ENCODE data around the gene UBE2E1. TPM values are rescaled to one million over a fixed set of nuclear protein-coding genes. Genes with fewer than 3 reads are reported as not detected.
"Not testable (repeated sequence)": the region's sequence is repeated elsewhere in the genome, so short reads cannot be mapped to it uniquely, and the experiment has no call there.

The UBE2E1 gene
- total and polyA plus RNA-seq, 2 donors: 89.1 to 95.2 TPM

DNA sequence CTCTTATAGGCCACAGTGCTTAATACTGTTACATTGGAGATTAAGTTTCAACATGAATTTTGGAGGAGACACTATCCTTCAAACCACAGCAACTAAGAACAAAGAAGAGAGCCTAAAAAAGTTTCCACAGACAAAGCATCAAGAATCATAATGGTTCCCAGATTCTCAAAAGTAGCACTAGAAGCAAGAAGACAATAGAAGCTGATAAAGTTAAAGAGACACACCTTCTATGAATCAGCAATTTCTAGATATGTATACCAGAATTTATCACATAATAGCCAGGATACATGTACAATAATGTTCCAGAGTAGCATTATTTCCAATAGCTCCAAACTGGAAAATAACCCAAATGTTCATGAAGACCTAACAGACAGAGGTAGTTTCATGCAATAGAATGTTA, 98.8 kb downstream of the UBE2E1 start:
- Histone ChIP-seq H3K9me3 (ENCODE audit: control insufficient read depth in 2 of 2, insufficient read depth in 1 of 2, low read length in 1 of 2) (no peaks in the 10 kb centered on the region), H3K27me3 (ENCODE audit: control insufficient read depth in 2 of 2, insufficient read depth in 1 of 2, low read length in 1 of 2) (no peaks in the 10 kb centered on the region), H3K4me3 (ENCODE audit: low read length in 2 of 2) (no peak overlapping the region), H3K36me3 (ENCODE audit: control insufficient read depth in 2 of 2, insufficient read depth in 2 of 2, low read length in 1 of 2) (peaks cover 0 to 2% of the 10 kb centered on the region in 2 donors), H3K4me1 (ENCODE audit: control insufficient read depth in 2 of 2, insufficient read depth in 2 of 2, low read length in 2 of 2) (no peaks in the 10 kb centered on the region), H3K27ac (ENCODE audit: low read depth in 1 of 2, low read length in 1 of 2) (no peak overlapping the region)
- no peak for DNase-seq (ENCODE audit: low read depth in 6 of 9, low spot score in 9 of 9)

DNA sequence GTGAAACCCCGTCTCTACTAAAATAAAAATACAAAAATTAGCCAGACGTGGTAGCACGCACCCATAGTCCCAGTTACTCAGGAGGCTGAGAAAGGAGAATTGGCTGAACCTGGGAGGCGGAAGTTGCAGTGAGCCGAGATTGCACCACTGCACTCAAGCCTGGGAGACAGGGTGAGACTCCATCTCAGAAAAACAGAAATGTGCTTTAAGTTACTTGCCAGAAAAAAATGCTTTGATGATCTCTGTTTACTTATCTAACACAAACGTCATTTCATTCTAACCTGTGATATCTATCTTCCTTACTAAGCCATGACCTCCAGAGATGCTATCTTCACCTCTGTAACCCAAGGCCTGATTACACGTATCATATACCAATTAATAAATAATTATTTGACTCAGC, 103.6 kb downstream of the UBE2E1 start:
- H3K36me3 ChIP-seq (ENCODE audit: control insufficient read depth in 2 of 2, insufficient read depth in 2 of 2, low read length in 1 of 2): peaks cover 0 to 7% of the 10 kb centered on the region in 2 donors
- peaks cover 0 to 3% of the 10 kb centered on the region in 2 donors for H3K27me3 ChIP-seq (ENCODE audit: control insufficient read depth in 2 of 2, insufficient read depth in 1 of 2, low read length in 1 of 2)
- H3K9me3 ChIP-seq (ENCODE audit: control insufficient read depth in 2 of 2, insufficient read depth in 1 of 2, low read length in 1 of 2): no peaks in the 10 kb centered on the region
- no peaks in the 10 kb centered on the region for H3K4me1 ChIP-seq (ENCODE audit: control insufficient read depth in 2 of 2, insufficient read depth in 2 of 2, low read length in 2 of 2)
- H3K27ac ChIP-seq (ENCODE audit: low read depth in 1 of 2, low read length in 1 of 2): no peak overlapping the region
- WGBS: 94% methylated on average over 7 of the region's 7 CpGs
- H3K4me3 ChIP-seq (ENCODE audit: low read length in 2 of 2): no peak overlapping the region
- DNase-seq (ENCODE audit: low read depth in 6 of 9, low spot score in 9 of 9): no peak

DNA sequence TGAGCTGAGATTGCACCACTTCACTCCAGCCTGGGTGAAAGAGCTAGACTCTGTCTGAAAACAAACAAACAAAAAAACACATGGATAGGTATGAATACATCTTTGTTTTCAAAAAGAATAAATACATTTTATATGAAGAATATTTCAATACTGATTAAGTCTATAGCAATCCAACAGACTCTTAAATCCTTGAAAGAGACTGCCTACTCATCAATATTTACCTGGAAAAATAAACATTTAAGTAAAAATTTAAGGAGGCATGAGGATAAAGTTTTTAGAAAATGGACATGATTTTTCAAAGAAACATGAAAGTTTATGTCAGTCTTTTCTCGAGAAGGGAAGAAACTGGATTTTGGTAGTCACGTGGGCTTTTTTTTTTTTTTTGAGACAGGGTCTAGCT, 105.6 kb downstream of the UBE2E1 start:
- no peak overlapping the region for H3K4me3 ChIP-seq (ENCODE audit: low read length in 2 of 2)
- no peaks in the 10 kb centered on the region for H3K9me3 ChIP-seq (ENCODE audit: control insufficient read depth in 2 of 2, insufficient read depth in 1 of 2, low read length in 1 of 2)
- no peak for DNase-seq (ENCODE audit: low read depth in 6 of 9, low spot score in 9 of 9)
- peaks cover 0 to 8% of the 10 kb centered on the region in 2 donors for H3K4me1 ChIP-seq (ENCODE audit: control insufficient read depth in 2 of 2, insufficient read depth in 2 of 2, low read length in 2 of 2)
- peaks cover 0 to 7% of the 10 kb centered on the region in 2 donors for H3K36me3 ChIP-seq (ENCODE audit: control insufficient read depth in 2 of 2, insufficient read depth in 2 of 2, low read length in 1 of 2)
- H3K27me3 ChIP-seq (ENCODE audit: control insufficient read depth in 2 of 2, insufficient read depth in 1 of 2, low read length in 1 of 2): peaks cover 14 to 18% of the 10 kb centered on the region in 2 donors
- WGBS: 94% methylated on average over 2 of the region's 2 CpGs
- H3K27ac ChIP-seq (ENCODE audit: low read depth in 1 of 2, low read length in 1 of 2): no peak overlapping the region

DNA sequence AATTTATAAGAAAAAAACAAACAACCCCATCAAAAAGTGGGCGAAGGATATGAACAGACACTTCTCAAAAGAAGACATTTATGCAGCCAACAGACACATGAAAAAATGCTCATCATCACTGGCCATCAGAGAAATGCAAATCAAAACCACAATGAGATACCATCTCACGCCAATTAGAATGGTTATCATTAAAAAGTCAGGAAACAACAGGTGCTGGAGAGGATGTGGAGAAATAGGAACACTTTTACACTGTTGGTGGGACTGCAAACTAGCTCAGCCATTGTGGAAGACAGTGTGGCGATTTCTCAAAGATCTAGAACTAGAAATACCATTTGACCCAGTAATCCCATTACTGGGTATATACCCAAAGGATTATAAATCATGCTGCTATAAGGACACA, 106.6 kb downstream of the UBE2E1 start:
- H3K27me3 ChIP-seq (ENCODE audit: control insufficient read depth in 2 of 2, insufficient read depth in 1 of 2, low read length in 1 of 2): peaks cover 18 to 20% of the 10 kb centered on the region in 2 donors
- DNase-seq (ENCODE audit: low read depth in 6 of 9, low spot score in 9 of 9); H3K9me3 ChIP-seq (ENCODE audit: control insufficient read depth in 2 of 2, insufficient read depth in 1 of 2, low read length in 1 of 2); H3K27ac ChIP-seq (ENCODE audit: low read depth in 1 of 2, low read length in 1 of 2); H3K36me3 ChIP-seq (ENCODE audit: control insufficient read depth in 2 of 2, insufficient read depth in 2 of 2, low read length in 1 of 2); H3K4me1 ChIP-seq (ENCODE audit: control insufficient read depth in 2 of 2, insufficient read depth in 2 of 2, low read length in 2 of 2); H3K4me3 ChIP-seq (ENCODE audit: low read length in 2 of 2): not testable (repeated sequence)
- 95% methylated on average over 3 of the region's 3 CpGs for WGBS

DNA sequence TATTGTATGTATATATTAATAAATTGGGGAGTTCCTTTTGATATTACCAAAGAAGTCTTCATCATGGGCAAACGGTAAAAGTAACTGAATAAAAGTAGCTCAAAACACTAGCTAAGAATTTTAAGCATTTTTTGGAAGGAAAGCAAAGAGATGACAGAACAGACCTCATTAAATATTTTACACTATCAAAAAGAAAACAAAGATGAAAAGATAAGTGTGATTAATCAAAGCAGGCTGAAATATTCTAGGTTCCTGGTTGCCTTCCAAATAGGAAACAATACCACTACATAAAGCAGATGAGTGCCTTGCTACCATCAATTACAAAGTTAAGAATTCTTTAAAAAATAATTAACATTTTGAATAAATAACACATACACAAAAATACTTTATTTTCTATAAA, 107.4 kb downstream of the UBE2E1 start:
- Histone ChIP-seq H3K27ac (ENCODE audit: low read depth in 1 of 2, low read length in 1 of 2) (no peak overlapping the region), H3K4me3 (ENCODE audit: low read length in 2 of 2) (no peak overlapping the region), H3K36me3 (ENCODE audit: control insufficient read depth in 2 of 2, insufficient read depth in 2 of 2, low read length in 1 of 2) (peaks cover under 1 to 10% of the 10 kb centered on the region in 2 donors), H3K27me3 (ENCODE audit: control insufficient read depth in 2 of 2, insufficient read depth in 1 of 2, low read length in 1 of 2) (peaks cover 18 to 20% of the 10 kb centered on the region in 2 donors), H3K4me1 (ENCODE audit: control insufficient read depth in 2 of 2, insufficient read depth in 2 of 2, low read length in 2 of 2) (peaks cover 0 to 9% of the 10 kb centered on the region in 2 donors), H3K9me3 (ENCODE audit: control insufficient read depth in 2 of 2, insufficient read depth in 1 of 2, low read length in 1 of 2) (peaks cover 0 to 3% of the 10 kb centered on the region in 2 donors)
- WGBS: 96% methylated on average over 1 of the region's 1 CpG
- no peak for DNase-seq (ENCODE audit: low read depth in 6 of 9, low spot score in 9 of 9)

DNA sequence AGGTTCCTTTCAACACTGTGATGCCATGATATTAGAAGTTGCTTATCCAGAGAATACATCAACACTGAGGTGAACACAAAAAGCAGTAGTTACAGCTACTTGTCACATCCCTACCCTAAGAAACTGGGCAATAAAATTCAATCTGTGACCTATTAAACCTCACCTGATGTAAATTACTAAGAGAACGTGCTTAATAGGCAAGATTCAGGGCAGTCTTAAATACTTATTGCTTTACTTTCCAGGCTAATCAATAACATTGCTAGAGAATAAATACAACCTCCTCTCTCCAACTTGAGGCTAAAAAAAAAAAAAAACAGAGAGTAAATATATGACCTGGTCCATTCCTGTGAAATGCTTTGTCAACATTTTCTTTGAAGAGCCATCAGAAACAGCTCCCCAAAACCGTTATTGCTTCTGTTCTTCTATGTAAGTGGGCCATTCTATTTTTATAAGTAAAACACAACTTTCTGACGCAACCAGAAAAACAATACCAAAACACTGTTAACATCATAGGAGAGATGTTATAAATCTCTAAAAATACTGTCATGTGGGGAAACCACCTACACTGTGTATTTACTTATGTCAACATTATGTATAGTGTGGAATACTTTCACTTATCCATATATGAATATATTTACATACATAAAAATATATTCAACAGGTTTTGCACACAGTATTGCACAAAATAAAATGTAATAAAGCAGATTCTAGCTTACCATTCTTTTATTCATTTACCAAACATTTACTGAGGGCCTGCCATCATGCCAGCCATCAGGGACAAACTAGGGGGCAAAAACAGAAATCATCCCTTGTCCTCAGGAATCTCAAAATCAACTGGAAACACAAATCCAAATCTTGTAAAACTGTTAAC, 108.4 kb downstream of the UBE2E1 start:
- peaks cover 7 to 19% of the 10 kb centered on the region in 2 donors for H3K36me3 ChIP-seq (ENCODE audit: control insufficient read depth in 2 of 2, insufficient read depth in 2 of 2, low read length in 1 of 2)
- peaks cover 4 to 16% of the 10 kb centered on the region in 2 donors for H3K4me1 ChIP-seq (ENCODE audit: control insufficient read depth in 2 of 2, insufficient read depth in 2 of 2, low read length in 2 of 2)
- WGBS: 94% methylated on average over 3 of the region's 3 CpGs
- DNase-seq (ENCODE audit: low read depth in 6 of 9, low spot score in 9 of 9): no peak
- H3K4me3 ChIP-seq (ENCODE audit: low read length in 2 of 2): no peak overlapping the region
- H3K27ac ChIP-seq (ENCODE audit: low read depth in 1 of 2, low read length in 1 of 2): no peak overlapping the region
- peaks cover 18 to 20% of the 10 kb centered on the region in 2 donors for H3K27me3 ChIP-seq (ENCODE audit: control insufficient read depth in 2 of 2, insufficient read depth in 1 of 2, low read length in 1 of 2)
- peaks cover 0 to 3% of the 10 kb centered on the region in 2 donors for H3K9me3 ChIP-seq (ENCODE audit: control insufficient read depth in 2 of 2, insufficient read depth in 1 of 2, low read length in 1 of 2)

DNA sequence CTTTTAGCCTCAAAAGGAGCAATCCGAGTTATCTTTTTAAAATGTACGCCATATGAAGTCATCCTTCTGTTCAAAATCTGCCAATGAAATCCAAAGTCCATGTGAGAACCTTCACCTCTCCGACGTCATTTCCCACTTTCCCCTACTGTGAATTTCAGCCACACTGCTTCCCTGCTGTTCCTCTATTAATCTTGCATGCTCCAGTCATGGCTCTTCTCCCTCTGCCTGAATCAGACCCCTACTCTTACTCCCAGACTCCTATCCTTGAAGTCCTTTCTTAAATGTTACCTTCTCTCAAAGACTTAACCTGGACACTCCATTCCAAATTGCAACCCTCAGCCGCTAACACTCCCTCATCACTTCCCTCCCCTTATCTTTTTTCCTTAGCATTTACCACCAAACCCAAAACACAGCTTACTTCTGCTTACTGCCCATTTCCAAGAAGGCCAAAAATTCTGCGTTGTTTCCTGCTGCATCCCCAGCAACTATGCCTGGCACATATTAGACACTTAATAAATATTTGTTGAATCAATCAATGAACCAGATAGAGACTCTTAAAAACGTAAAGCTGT, 109.9 kb downstream of the UBE2E1 start:
- Histone ChIP-seq H3K4me3 (ENCODE audit: low read length in 2 of 2) (no peak overlapping the region), H3K27me3 (ENCODE audit: control insufficient read depth in 2 of 2, insufficient read depth in 1 of 2, low read length in 1 of 2) (peaks cover 18 to 20% of the 10 kb centered on the region in 2 donors), H3K9me3 (ENCODE audit: control insufficient read depth in 2 of 2, insufficient read depth in 1 of 2, low read length in 1 of 2) (peaks cover 0 to 3% of the 10 kb centered on the region in 2 donors), H3K4me1 (ENCODE audit: control insufficient read depth in 2 of 2, insufficient read depth in 2 of 2, low read length in 2 of 2) (peaks cover 4 to 17% of the 10 kb centered on the region in 2 donors), H3K27ac (ENCODE audit: low read depth in 1 of 2, low read length in 1 of 2) (no peak overlapping the region), H3K36me3 (ENCODE audit: control insufficient read depth in 2 of 2, insufficient read depth in 2 of 2, low read length in 1 of 2) (peaks cover 15 to 26% of the 10 kb centered on the region in 2 donors)
- no peak for DNase-seq (ENCODE audit: low read depth in 6 of 9, low spot score in 9 of 9)
- 41% methylated on average over 7 of the region's 7 CpGs for WGBS

DNA sequence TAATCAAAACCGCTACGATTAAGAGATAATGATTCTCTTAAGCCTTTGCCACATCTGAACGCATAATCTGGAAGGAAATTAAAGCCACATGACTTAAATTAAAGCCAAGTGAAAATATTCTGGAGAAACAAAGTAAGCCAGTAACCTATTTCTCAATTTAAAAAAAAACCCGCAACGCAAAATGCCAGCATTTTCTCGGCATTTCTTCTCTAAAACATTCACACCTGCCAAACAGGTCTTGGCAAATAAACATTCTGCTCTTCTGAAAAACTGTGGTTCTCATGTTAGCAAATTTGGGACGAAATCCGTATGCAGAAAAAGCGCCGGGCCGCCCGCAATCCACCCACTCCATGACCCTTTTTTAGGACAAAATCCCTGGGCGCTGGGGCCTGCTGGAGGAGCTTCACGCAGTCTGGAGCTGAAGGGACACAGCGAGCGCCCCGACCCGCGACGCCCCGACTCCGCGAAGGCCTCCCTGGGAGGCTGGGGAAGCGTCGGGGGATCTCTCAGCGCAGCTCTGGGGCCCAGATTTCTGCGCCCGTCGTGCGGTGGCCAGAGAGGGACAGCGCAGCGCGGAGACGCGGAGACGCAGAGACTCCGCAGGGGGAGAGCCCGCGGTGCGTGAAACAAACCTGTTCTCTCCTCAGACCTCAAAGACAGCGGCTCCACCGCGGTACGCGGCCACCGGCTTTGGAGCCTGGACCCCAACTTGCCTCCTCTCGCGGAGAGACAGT, 110.6 kb downstream of the UBE2E1 start:
- peak overlapping the region; percentile 85 to 98 for H3K4me3 ChIP-seq (ENCODE audit: low read length in 2 of 2)
- H3K27me3 ChIP-seq (ENCODE audit: control insufficient read depth in 2 of 2, insufficient read depth in 1 of 2, low read length in 1 of 2): peaks cover 18 to 20% of the 10 kb centered on the region in 2 donors
- peaks cover 19 to 29% of the 10 kb centered on the region in 2 donors for H3K36me3 ChIP-seq (ENCODE audit: control insufficient read depth in 2 of 2, insufficient read depth in 2 of 2, low read length in 1 of 2)
- H3K4me1 ChIP-seq (ENCODE audit: control insufficient read depth in 2 of 2, insufficient read depth in 2 of 2, low read length in 2 of 2): peaks cover 4 to 17% of the 10 kb centered on the region in 2 donors
- peak in 1 of 9 donors; percentile 5 for DNase-seq (ENCODE audit: low read depth in 6 of 9, low spot score in 9 of 9)
- WGBS: 1% methylated on average over 48 of the region's 48 CpGs
- peaks cover 0 to 3% of the 10 kb centered on the region in 2 donors for H3K9me3 ChIP-seq (ENCODE audit: control insufficient read depth in 2 of 2, insufficient read depth in 1 of 2, low read length in 1 of 2)
- H3K27ac ChIP-seq (ENCODE audit: low read depth in 1 of 2, low read length in 1 of 2): peak overlapping the region; percentile 64 to 74

All from thymus (tissue), 11 donors.